ENCODE results near the gene HSD11B1L.

- TF ChIP-seq POLR2A (IDR thresholded peaks at IDR 0.05): no peak
- TF ChIP-seq CTCF (IDR thresholded peaks at IDR 0.05): no peak
Measured at GRCh38 chr19:5669212-5669611, 11.6 kb upstream of the HSD11B1L start.

All from adrenal gland (tissue), 5 donors.